GM21619 (cell line): ENCODE measurements around the gene SCN1B.
A peak's percentile ranks its signal among the peaks of the same experiment; 100 is the strongest.

ENCODE experiments used
- ATAC-seq: cut with Tn5 transposase; IDR thresholded peaks from one replicate; pipeline ENCODE4 v1.9.1; 2021; ENCODE audit not compliant: unreplicated experiment

Gene SCN1B

DNA sequence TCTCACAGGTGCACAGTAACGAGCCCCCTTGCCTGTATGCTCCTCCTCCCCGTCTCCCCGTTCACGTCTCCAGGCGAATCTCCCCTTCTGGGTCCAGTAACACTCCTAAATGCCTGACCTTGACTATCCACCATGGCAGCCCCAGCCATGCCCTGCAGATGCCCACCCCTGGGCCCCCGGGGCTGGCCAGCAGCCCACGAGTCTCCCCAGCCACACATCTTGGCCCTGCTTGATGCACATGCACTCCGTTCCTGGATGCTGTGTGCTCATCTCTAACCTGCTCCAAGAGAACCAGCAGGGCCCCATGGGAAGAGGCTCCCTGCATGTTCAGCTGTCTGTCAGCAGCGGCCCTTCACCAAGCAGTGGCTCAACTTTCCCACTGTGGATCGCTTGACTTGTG, 43.2 kb downstream of the SCN1B start:
- ATAC-seq = no peak

DNA sequence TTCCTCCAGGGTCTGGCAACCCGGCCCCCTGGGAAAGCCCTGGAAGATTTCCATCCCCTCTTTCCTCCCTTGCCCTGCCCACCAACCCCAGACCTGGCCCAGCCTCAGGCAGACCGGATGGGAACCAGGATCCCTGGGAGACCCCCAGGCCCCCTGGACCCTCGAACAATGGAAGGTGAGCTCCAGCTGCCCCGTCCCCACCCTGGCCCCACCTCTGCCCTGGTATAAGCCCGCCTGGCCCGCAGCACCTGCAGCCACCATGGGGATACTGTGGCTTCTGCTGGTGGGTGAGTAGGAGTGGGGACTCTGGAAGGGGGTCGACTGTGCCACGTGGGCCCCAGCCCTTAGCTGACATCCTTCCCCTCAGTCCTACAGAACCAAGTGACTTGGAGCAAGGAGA, 43.7 kb downstream of the SCN1B start:
- no peak for ATAC-seq

DNA sequence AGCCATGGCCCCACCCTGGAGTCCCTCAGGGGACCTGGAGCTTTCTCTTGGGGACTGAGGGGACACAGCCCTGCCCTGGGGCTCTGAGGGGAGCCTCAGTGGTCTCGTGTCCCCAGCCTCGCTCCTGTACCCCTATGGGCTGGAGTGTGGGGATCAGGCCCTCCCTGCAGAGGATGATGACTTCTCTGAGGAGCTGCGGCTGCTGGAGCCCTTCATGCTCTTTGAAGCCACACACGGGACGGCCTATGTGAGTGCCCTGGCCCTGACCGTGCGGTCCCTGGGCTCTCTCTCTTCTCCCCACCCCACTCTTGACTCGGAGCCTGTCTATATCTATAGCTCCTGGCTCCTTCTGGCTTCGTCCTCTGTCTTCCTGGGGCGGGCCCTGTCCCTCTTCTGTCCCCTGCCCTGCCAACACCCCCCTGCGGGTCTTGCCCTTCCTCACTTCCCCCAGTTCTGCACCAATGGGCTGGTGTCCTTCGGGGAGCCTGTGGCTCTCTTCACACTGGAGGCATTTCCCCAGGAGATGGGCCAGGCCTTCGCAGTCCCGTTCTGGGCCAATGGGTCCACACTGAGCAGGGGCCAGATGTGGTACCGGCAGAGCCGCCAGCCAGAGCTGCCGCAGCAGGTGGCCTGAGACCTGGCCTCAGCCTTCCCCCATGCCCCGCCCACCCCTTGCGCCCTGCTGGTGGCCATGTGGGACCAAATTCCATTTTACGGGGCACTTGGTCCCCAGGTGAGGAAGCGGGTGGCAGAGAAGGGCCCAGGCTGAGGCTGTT, 44.3 kb downstream of the SCN1B start:
- ATAC-seq = no peak

DNA sequence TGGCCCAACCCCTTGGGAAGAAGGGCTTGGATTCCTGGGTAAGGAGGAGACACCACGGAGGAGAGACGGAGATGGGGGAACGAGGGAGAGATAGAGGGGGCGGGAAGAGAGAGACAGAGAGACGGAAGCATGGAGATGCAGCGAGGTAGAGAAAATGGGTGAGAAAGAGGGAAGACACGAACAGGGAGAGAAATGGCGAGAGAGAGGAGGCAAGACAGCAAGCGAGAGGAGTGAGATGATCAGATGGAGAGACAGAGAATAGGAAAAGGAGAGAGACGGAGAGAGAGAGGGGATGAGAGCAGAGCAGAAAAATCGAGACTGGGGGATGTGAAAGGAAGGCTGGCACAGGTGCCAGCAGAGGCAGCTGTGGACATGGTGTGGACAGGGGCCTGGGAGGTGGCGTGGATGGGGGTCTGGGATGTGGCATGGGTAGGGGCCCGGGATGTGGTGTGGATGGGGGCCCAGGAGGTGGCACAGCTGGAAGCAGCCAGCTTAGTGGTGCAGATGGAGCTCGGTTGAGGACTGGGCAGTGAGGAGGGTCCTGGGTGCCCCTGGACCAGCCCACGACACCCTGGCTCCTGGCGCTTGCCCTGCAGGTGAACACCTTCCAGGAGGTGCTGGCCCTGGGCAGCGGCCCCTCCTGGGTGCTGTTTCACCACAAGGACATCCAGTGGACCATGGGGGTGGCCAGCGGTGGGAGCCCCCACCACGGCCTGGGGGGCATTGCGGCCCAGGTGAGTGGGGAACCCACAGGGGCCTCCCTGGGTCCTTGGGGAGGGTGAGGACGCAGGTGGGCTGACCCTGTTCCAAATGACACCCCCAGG, 45.1 kb downstream of the SCN1B start:
- ATAC-seq = no peak

DNA sequence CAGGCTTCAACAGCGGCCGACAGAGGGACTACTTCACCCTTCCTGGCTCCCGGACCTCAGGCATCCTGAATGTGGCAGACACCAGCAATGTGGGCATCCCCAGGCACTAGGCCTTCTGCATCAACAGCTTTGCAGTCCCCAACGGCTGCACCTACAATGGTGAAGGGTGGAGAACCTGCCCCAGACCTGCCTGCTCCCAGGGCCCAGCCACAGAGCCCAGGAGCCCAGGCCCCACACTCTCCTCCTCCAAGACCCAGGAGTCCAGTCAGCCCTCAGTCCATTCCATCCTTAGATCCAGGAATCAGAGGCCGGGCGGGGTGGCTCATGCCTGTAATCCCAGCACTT, 45.7 kb downstream of the SCN1B start:
- ATAC-seq = no peak

DNA sequence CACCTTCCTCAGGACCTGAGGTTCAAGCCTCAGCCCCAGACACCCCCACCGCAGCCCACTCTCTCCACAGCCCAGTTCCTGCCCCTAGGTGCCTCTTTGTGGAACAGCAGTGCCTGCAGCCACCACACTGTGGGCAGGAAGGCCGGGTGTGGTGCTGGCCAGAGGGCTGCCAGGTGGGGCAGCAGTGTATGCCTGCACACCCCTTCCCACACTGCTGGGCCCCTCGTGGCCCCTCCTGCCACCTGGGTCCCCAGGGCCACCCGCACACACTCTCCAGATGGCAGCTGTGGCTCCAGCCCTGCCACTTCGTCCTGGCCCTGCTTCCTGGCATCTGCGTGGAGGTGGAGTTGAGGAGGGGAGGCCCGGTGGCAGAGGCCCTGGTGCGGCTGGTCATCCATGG, 46.4 kb downstream of the SCN1B start:
- no peak for ATAC-seq

DNA sequence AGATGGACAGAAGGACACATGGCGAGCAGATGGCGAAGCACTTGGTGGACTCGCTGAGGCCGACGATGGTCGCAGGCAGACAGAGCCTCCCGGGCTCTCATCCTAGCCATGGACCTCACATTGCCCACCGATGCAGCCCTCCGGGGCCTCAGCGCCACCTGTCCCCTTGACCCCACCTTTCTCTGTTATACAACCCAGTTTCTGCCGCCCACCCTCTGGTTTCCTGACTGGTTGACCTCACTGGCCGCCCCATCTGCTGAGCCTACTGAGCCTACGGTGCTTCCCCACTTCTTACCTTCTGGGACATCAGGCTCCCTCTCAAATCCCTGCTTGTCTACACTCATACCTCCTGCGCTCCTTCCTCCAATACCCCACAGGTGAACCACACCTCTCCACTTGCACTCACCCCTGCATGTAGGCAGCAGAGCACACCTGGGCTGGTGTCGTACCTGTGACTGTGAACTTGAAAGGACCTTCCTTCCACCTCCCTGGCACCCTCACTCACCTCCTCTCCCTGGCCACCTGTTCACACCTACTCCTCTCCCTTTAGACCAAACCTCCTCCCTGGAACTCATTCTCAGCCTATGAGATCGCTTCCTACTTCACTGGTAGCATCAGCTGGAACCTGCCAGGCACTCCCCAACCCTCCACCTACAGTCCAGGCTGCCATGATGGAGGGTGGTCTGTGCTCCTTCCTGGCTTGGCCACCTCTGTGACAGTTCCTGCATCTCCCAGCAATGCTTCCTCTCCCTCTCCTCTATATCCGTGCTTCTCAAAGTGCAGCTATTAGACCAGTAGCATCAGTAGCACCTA, 47.3 kb downstream of the SCN1B start:
- ATAC-seq = no peak

DNA sequence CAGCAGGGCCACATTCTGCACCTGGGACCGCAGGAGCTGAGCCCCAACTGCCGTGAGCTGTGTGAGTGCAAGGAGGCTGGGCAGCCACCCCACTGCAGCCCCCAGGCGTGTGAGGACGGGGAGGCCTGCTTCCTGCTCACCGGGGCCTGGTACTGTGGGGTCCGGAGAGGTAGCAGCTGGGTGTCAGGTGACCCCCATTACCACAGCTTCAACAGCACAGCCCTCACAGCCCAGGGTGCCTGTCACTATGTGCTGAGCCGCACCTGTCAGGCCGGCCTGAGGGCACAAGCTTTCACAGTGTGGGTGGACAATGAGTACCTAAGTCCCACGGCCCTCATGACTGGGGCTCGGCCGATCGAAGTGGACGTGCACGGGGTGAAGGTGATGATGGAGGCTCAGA, 49.6 kb downstream of the SCN1B start:
- ATAC-seq = no peak

DNA sequence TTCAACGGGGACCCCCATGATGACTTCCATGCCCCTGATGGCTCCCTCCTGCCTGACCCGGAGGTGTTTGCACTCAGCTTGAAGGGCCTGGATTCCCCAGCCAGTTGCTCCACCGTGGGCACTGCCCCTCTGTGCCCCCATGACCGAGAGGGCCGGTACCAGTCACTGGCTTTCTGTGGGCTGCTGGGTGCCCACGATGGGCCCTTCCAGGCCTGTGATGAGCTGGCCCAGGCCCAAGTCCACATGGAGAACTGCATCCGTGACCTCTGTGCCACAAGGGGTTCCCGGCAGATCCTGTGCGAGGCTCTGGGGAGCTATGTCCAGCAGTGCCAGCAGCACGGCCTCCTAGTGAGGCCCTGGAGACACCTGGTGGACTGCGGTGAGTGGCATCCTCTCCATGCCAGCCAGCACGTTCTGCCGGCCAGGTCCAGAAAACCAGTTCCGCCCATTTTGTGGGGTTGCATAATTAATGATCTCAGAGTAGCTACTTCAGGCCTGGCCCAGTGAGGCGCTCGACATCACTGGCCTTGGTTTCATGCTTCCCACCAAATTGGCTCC, 50.4 kb downstream of the SCN1B start:
- no peak for ATAC-seq

DNA sequence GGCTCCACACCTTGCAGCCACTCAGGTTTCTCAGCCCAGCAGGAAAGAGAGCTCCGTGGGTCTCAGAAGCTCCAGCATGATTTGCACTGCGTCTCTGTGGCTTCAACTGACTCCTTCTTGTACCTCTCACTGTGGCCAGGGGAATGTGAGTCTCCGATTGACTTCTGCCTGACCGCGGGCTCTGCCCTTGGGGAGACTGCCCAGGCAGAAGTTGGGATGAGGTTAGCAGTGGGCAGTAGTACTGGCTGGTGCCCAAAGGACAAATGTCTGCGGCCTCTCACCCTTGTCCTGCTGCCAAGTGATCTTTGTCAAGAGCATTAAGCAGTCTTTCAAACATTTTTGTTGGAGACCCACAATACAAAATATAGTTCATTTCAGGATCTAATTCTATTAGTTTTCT, 50.9 kb downstream of the SCN1B start:
- no peak for ATAC-seq

DNA sequence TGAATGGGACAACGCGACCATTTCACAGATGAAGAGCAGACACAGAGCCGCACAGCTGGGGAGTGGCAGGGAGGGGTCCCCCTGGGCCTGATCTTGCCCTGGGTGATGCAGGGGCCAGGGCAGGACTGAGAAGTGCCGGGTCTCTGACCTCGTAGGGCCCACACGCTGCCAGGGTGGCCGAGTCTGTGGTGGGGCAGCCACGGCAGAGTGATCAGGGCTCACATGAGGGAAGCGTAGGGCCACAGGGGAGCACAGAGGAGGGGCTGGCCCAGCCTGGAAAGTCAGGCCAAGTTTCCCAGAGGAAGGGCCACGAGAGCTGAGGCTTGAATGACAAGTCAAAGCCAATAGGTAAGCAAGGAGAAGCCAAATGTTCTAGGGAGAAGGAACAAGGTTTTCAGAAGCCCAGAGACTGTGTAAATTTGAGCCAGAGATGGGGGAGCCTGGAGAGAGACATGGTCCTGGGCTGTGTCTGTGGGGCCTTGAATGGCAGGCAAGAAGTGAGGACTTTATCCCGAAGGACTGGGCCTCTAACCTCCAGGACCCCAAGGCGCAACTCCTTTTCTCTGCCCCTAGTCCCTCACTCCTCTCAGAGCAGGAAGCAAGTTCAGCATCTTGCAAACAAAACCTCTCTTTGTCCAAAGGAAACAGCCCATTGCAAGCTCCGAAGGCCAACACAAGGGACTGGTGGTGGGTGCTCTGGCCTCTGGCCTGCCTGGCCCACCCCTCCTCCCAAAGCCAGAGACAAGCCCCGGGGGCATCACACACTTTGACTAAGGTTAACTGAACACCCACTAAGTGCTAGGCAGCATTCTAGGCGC, 53.6 kb downstream of the SCN1B start:
- no peak for ATAC-seq

DNA sequence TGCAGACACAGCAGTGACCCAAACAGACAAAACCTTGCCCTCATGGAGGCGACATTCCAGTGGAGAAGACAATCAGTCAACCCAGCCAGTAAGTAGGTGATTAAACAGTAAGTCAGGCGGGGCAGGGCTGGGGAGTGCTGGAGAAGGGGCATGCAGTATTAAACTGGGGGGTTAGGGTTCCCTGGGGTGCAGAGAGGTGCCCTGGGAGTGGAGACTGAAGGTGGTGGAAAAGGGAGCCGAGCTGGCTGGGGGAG, 54.2 kb downstream of the SCN1B start:
- ATAC-seq = no peak

DNA sequence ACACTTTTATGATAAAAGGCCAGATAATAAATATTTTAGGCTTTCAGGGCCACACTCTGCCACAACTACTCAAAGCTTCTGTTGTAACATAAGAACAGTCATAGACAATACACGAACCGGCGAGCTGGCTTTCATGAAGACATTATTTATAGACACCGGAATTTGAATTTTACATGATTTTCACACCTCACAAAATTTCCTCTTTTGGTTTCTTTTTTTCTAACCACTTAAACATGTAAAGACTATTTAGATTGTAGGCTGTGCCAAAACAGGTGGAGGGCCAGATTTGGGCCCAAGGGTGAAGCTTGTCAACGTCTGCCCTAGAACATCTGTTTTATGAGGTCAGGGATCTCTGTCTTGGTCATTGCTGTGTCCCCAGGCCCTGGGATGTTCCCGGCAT, 55.7 kb downstream of the SCN1B start:
- ATAC-seq = peak; percentile 71

DNA sequence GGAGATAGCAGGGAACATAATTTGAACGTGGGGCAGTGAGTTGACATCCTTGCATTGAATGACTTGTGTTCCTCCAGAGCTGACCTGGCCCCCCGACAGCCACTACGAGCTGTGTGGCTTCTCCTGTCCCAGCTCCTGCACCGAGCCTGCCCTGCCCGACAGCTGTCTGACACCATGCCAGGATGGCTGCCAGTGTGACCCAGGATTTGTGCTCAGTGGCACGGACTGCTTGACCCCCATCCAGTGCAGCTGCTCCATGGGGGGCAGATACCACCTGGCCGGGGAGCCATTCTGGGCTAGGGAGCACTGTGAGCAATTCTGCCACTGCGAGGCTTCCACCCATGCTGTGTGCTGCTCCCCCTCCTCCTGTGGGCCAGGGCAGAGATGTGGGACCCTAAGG, 56.2 kb downstream of the SCN1B start:
- no peak for ATAC-seq

DNA sequence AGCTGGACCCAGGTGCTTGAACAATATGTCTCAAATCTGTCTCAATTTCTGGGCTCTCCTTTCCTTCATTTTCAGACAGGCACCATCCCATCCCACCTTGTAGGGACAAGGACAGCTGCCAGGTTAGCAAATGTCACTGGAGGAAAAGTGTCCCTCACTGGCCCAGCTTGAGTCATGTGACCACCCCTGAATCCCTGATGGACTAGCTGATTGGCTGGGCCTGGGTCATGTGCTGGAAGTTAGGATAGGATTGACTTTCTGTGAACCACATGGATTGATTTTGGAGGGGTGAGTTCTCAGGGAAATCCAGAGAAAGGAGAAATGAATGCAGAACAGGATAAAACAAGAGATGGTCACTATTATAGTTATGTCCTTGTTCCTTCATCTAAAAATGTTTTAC, 57.1 kb downstream of the SCN1B start:
- no peak for ATAC-seq

DNA sequence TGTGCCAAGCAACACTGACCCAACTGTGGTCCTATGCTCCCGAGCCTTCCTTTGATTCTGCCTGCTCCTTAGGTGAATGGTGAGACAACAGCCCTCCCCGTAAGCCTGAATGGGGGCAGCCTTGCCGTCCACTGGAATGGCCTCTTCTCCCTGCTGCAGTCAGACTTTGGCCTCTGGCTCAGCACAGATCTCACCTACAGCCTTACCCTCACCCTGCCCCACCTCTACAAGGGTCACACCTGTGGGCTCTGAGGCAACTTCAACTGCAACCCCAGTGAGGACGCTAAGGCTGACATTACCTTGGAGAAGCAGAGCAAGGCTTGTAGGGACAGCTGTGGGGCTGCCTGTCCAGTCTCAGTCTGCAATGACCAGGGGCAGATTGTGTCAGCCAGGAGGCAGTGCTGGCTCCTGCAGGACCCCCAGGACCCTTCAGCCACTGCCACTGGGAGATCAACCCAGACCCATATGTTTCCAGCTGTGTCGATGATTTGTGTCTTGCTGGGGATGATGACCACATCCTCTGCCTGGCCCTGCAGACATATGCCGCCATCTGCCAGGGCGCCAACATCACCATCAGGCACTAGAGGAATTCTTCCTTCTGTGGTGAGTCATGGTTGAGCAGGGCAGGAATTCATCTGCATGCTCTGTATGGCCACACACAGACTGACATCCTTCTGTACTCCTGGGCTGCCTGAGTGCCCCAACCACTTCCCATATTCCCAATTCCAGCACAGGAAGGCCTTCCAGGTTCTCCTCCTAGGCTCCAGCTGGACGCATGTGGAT, 58.1 kb downstream of the SCN1B start:
- ATAC-seq = no peak

DNA sequence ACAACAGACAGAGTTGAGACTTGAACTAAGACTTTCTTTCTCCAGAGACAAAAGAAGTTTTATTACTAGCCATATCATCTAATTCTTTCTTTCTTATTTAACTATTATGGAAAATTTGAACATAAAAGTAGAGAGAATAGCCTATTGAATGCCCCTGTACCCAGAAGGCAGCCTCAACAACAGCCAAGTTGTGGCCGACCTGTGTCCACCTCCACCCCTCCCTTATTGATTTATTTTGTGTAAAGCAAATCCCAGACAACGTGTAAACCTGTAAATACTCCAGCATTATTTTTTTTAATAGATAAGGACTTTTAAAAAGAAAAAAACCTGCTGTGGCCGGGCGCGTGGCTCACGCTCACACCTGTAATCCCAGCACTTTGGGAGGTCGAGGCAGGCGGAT, 59.3 kb downstream of the SCN1B start:
- no peak for ATAC-seq
